Caki2 (cell line): ENCODE measurements around the gene EI24. TPM values are rescaled to one million over a fixed set of nuclear protein-coding genes. Genes with fewer than 3 reads are reported as not detected.
A peak's percentile ranks its signal among the peaks of the same experiment; 100 is the strongest.
"Not testable (repeated sequence)": the region's sequence is repeated elsewhere in the genome, so short reads cannot be mapped to it uniquely, and the experiment has no call there.

Source experiments
- DNase-seq: peaks from one replicate; pipeline ENCODE4 v3.0.0-alpha.2; 2015; ENCODE audit warnings: low read depth
- in situ Hi-C: cut with HindIII; loops from 2 replicates; pipeline ENCODE4 v1.10.0; 2016; ENCODE audit warnings: low sequenced_read_pairs, low pct_unique_long_range_greater_than_20kb, mixed read lengths
- total RNA-seq: library from RNA; depleted of rRNA; stranded (reverse); fragments of >200 nt; shearing (Covaris generic); gene quantifications from 2 replicates; pipeline ENCODE4 v1.2.3, GENCODE V29; 2014; ENCODE audit warnings: low replicate concordance

EI24 gene
- total RNA-seq, 1 experiment from 2014 or later = 12.4 TPM

DNA sequence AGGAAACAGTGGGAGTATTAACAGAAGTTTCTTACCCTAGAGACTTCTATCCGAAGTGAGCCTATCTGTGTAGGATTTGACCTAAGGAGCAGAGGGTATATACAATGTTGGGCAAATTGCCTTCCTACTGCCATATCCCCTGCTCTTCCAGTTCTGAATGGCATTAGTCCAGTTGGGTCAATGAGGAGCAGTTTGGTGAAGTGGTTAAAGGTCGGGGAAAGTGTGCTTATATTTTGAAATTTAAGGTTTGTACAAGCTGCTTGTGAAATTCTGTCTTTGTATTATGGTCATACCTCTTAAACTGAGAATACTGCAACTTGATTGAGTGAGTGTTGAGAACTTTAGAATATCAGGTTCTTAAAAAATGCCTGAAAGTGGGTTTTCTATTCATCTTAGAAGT lies 1.7 kb downstream of the EI24 start:
- in situ Hi-C loops = no loop called here
- no peak for DNase-seq

DNA sequence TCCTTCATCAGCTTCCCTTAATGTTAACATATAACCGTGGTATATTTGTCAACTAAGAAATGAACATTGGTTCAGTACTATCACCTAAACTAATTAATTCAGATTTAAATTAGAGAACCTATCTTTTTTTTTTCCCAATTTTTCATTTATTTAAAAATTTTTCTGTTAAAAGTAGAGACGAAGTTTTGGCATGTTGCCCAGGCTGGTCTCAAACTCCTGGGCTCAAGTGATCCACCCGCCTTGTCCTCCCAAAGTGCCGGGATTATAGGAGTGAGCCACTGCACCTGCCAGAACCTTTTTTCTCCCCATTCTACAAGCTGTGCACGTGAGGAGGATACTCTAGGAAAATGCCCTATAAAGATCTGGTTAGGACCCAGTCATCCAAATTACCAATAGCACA lies 3.6 kb downstream of the EI24 start:
- in situ Hi-C loops = no loop called here
- no peak for DNase-seq

DNA sequence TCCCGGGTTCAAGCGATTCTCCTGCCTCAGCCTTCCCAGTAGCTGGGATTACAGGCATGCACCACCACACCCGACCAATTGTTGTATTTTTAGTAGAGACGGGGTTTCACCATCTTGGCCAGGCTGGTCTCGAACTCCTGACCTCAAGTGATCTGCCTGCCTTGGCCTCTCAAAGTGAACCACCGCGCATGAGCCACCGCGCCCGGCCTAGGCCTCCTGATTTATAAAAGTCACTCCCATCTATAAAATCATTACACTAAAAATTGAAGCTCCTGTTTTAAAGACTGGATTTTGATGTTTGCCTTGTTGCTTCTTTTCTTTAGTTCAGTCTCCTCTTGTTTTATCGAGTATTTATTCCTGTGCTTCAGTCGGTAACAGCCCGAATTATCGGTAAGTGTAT lies 7.9 kb downstream of the EI24 start:
- in situ Hi-C loops, DNase-seq: not testable (repeated sequence)

DNA sequence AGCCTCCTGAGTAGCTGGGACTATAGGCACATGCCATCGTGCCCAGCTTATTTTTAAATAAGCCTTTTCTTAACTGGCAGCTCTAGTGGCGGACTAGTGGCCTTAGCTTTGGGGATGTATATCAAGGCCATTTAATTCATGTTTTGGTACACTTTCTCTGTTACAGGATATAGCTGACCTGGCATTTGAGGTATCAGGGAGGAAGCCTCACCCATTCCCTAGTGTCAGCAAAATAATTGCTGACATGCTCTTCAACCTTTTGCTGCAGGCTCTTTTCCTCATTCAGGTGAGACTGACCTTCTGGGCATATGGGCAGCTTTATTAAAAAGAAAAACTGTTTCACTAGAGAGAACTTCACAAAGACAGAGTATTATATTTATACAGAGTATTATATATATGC lies 9.5 kb downstream of the EI24 start:
- DNase-seq = no peak
- in situ Hi-C loops = no loop called here

DNA sequence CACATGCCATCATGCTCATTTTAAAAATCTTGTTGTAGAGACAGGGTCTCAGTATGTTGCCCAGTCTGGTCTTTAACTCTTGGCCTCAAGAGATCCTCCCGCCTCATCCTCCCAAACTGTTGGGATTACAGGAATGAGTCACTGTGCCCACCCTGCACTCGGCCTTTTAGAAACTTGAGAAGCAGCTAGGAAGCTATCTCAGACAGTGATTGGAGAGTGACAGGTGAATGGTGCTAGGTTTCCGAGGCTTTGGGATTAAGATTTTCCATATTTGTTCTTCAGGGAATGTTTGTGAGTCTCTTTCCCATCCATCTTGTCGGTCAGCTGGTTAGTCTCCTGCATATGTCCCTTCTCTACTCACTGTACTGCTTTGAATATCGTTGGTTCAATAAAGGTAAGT lies 10.5 kb downstream of the EI24 start:
- DNase-seq = no peak
- in situ Hi-C loops = no loop called here

DNA sequence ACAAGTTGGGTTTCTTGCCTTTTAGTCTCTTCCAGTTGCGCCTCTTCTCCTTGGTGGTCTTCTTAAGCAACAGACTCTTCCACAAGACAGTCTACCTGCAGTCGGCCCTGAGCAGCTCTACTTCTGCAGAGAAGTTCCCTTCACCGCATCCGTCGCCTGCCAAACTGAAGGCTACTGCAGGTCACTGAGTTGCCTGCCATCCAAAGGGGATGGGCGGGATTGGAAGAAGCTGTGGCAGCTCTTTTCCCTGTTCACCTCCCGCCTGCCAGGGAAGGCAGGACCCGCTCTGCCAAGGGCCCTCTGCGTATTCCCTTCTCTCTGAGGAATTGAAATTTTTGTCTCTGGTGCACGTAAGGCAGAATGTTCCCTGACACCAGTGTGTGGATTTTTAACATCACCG lies 14.2 kb downstream of the EI24 start:
- DNase-seq = no peak
- in situ Hi-C loops = no loop called here

DNA sequence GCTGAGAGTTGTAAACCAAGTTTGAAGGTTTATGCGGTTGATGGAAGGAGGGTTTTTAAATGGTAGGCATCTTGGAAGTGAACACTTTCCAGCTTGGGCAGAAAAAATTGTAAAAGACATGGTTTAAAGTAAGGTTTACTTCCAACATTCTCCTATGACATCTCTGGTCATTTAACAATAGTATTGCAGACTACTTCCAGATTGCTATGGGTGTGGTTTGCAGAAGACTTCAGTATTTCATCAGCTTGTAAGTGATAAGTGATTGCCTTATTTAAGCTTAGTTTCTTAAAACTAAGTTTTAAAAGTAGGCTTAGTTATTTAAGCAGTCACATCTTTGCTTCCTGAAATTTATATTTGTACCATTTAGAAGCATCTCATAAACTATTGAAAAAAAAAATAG lies 16.2 kb downstream of the EI24 start:
- in situ Hi-C loops = no loop called here
- DNase-seq = no peak

DNA sequence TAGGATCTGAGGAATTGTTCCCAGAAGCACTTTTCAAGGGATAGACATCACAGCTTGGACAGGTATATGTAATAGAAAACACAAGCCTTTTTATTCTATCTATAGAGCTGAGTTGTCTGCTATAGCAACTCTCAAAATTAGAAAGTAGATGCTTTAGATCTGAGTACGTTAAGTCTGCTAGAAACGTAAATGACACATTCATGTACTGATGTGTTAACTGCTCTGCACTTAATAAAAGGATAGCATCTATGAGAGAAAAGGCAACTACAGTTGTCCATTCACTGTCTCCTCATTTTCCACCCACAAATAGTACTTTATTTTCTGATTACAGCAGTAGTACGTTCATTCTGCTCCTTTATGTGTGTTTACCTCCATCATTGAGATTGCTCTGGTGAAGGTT lies 17.3 kb downstream of the EI24 start:
- no peak for DNase-seq
- in situ Hi-C loops = no loop called here

DNA sequence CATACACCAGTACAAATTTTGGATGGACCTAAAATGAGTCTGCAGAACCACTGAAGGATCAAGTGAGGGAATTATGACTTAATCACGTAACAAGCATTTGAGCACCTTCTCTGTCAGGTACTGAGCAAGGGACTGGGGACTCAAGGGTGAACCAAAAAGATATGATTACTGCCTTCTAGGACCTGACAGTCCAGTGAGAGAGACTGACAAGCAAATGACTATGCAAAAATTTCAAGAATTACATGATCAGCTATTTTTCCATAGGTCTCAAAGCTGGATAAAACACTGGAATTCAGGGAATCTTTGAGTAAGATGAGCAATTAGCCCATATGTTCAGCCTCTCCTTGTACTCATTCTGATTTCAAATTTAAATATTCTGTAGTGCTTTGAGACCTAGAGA lies 18.2 kb downstream of the EI24 start:
- no peak for DNase-seq
- in situ Hi-C loops = no loop called here

DNA sequence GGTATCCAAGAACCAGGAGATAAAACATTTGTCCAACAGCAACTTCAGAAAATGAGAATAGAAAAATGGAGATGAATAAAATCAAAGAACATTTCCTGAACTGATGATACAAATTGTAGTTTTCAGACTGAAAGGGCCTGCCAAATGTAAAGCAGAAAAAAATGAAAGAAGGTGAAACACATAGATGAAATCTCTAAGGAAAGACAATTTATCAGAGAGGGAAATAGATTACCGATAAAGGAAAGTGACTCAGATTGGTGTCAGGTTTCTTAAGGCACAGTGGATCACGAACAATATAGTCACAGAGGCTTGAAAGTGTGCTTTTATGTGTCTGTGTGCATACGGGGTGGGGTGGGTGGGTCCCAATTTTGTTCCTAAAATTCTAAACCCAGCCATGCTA lies 19.2 kb downstream of the EI24 start:
- DNase-seq = no peak
- in situ Hi-C loops = no loop called here

DNA sequence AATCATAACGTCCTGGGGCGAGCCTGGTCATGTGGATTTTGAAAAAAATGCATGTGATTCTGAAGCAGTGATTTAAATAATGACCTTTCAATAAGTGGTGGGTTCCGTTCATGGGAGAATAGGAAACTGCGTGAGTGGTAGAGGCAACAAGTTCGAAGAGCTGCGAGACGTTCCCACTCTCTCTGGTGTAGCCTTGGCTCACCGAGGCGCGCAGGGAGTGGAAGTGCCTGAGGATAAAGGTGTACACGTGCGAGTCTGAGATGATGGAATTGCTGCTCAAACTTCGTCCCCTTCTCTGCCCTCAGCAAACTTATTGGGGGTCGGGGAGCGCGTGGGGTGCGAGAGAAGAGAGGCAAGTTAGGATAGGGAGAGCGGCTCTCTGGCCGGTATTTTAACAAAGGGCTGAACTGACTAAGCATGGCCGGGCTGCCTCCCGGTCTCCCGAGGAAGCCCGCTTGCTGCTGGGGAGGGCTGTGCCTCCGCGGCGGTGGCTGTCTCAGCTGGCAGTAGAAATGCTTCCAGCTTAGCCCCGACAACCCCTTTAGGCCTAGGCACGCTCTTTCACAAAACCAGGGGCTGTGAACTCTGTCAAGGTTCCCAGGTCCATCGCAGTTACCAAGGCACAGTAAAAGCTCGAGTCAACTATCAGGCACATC lies 22.5 kb downstream of the EI24 start:
- DNase-seq = no peak

DNA sequence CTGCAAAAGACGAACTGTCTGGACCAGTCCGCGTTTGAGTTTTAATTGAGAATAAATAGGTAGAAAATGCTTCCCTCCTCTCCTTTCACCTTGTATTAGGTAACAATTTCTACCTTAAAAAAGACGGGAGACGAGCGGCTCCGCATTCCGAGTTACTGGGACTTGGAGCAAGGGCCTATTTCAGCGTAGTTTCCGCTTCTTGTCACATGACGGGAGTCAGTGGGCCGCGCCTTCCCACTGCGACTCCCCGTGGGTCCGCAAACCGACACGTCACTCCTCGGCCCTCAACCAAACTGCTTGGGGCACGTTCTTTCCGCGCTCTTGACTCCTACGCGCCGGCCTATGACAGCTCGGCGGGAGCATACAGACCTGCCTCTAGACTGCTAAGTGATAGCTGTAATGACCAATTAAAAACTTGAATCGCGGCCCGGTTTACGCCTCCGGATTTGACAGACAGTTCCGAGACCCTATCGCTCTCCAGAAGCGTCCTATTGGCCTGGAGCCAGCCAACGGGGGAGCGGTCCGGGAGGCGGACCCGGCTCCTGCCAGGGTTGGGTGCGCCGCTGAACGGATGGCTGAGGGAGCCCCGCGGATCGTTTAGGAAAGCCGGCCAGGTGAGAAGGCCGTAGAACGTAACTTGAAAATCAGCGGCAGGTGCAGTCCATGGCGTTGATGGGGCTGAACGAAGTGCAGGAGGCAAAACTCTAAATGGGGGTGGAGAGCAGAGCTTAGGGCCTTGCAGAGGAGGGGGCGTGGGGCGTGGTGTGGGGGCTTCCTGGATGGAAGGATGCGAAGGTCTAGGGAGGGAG lies 23.2 kb downstream of the EI24 start, which contains the start of gene STT3A:
Gene STT3A, plus strand, starts transcription at position 548 of the 809 bp plus-strand sequence. CDS start 3,064 bp downstream, outside the sequence.
- in situ Hi-C loops = no loop called here
- DNase-seq = peak; percentile 95

More for the DNA sequence above, 22.5 kb downstream of the EI24 start:
- in situ Hi-C loops = no loop called here

DNA sequence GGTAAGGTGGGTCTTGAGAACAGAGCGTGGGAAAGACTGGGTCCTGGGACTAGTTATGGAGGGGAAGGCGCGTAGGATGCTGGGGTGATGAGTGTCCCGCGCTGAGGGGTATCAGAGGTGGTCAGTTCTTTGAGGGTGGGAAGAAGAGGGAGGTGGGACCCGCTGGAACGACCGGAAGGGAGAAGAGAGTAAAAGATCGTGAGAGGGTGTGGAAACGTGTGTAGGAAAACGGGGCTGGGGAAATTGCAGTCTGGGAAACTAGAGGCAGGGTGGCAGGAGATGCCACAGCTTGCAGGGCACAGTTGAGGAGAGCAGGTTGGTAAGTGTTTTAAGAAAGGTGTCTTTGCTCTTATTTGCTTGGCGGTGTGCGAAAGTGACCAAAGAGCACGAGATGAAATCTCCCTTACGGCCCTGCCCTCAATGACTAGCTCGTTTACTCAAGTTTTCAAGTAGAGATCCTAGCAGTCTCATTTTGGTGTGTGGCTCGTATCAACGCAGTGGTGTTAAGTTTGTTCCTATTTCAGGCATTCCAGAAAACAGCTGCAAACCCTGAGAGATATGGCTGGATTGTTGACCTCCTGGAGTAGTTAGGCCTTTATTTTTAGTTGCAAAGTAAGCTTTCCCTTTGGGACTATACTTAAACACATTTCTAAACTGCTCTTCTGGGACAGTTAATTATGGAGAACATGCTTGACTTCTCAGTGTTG lies 24.0 kb downstream of the EI24 start:
- no peak for DNase-seq
- in situ Hi-C loops = no loop called here

DNA sequence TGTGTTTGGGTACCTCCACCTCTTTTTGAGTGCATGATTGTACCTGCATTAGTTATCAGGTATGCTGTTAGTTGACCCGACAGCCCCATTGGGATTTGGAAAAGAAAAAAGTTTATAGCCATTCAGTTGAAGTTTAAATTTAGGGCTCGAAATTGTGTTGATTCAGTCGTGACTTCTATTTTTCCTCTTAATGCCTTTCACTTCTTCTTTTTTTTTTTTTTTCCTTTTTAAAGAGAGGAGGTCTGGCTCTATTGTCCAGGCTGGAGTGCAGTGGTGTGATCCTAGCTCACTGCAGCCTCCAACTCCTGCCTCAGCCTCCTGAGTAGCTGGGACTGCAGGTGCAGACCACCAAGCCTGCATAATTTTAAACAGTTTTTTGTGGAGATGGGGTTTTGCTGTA lies 25.7 kb downstream of the EI24 start:
- no peak for DNase-seq
- in situ Hi-C loops = no loop called here

DNA sequence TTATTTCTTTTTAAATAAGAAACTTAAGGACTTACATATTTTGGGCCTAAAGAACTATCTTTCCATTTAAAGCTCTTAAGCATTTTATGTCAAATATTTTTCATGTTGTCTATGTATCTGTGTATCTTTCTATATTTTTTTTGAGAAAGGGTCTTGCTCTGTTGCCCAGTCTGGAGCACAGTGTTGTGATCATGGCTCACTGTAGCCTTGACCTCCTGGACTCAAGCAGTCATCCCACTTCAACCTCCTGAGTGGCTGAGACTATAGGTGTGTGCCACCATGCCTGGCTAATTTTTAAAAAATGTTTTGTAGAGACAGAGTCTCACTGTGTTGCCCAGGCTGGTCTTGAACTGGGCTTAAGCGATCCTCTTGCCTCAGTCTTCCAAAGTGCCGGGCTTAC lies 31.4 kb downstream of the EI24 start:
- no peak for DNase-seq
- in situ Hi-C loops = no loop called here

DNA sequence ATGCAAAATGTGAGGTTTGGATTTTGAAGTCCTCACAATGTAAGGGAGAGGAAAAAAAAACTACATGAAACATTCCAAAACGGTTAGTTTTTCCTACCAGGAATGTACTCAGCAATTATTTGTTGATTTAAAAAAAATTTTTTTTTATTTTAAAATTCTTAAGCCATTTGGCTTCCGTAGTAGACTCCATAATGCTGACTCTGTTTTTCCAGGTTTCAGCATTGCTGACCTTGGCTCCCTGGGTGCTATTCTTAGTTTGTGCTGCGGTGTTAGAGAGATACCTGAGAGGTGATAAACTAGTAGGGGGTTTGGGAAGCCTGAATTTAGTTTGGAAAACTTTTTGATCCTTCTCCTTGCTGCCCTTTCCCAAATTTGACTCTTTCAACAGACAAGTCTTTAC lies 33.9 kb downstream of the EI24 start:
- in situ Hi-C loops = no loop called here
- DNase-seq = no peak

DNA sequence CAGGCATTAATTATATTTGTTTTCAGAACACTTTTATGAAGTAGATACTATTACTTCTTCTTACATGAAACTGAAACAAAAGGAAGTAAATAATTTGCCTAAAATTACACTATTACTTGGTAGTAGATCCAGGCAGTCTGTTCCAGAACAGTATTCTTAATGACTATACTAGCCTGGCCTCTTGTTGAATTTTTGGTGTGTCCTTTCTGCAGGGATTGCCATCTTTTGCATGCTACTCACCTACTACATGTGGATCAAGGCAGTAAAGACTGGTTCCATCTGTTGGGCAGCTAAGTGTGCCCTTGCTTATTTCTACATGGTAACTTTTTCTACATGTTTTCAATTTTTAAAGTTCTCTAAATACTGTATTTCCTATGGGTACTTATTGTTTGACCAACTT lies 36.1 kb downstream of the EI24 start:
- DNase-seq = no peak
- in situ Hi-C loops = no loop called here

DNA sequence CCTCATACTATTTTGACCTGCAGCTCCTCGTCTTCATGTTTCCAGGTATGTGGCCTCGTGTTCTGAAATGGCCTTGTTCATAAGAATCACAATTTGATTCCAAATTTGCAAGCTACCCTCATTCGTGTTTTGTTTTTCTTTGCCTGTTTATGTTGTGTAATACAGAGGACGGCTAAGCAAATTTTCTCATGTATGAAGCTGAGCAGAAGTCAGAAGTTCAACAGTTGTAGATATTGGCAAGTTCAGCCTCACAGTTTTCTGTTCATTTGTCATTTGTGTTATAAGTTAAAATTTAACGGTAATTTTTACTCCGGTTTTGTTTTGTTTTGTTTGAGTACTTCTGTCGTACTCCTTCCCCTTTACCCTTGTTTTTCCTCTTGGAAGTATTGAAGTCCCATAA lies 40.3 kb downstream of the EI24 start:
- in situ Hi-C loops = no loop called here

DNA sequence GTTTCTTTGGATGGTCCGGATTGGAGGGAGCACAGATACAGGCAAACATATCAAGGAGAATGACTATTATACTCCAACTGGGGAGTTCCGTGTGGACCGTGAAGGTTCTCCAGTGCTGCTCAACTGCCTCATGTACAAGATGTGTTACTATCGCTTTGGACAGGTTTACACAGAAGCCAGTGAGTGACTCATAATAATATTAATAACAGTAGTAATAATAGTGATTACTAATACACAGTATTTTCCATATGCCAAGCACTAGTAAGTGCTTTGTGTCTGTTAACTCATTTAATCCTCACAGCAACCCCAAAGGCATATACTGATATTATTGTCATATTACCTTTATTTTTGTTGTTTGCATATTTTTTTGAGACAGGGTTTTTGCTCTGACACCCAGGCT lies 49.1 kb downstream of the EI24 start:
- in situ Hi-C loops = no loop called here
- no peak for DNase-seq

More for the DNA sequence above, 40.3 kb downstream of the EI24 start:
- no peak for DNase-seq
